ENCODE measurements around the gene KRR1.

KRR1 gene

GRCh38 chr12:75511116-75512048 lies at the start of gene KRR1:
TSS of gene KRR1 (minus strand) at chr12:75511609. CDS start at chr12:75511597, 12 bp downstream.
- peak; percentile 82 to 83 for DNase-seq (ENCODE audit: low read depth in 2 of 2)

- DNase-seq (ENCODE audit: low read depth in 2 of 2), result no peak
Observed at GRCh38 chr12:75560167-75560566, 48.8 kb upstream of the KRR1 start.

GRCh38 chr12:75558287-75558686 lies 46.9 kb upstream of the KRR1 start:
- DNase-seq (ENCODE audit: low read depth in 2 of 2), result no peak

- no peak for DNase-seq (ENCODE audit: low read depth in 2 of 2)
Observed at GRCh38 chr12:75556311-75556899, 45.0 kb upstream of the KRR1 start.

GRCh38 chr12:75554556-75554880 lies 43.1 kb upstream of the KRR1 start:
- DNase-seq (ENCODE audit: low read depth in 2 of 2), result no peak

GRCh38 chr12:75553836-75554555 lies 42.6 kb upstream of the KRR1 start:
- DNase-seq (ENCODE audit: low read depth in 2 of 2), result no peak

GRCh38 chr12:75553398-75553797 lies 42.0 kb upstream of the KRR1 start:
- DNase-seq (ENCODE audit: low read depth in 2 of 2), result no peak

- no peak for DNase-seq (ENCODE audit: low read depth in 2 of 2)
Observed at GRCh38 chr12:75551477-75551876, 40.1 kb upstream of the KRR1 start.

GRCh38 chr12:75550401-75551240 lies 39.2 kb upstream of the KRR1 start:
- DNase-seq (ENCODE audit: low read depth in 2 of 2), result no peak

GRCh38 chr12:75549989-75550388 lies 38.6 kb upstream of the KRR1 start:
- no peak for DNase-seq (ENCODE audit: low read depth in 2 of 2)

GRCh38 chr12:75548879-75549278 lies 37.5 kb upstream of the KRR1 start:
- DNase-seq (ENCODE audit: low read depth in 2 of 2), result no peak

GRCh38 chr12:75545636-75546035 lies 34.2 kb upstream of the KRR1 start:
- DNase-seq (ENCODE audit: low read depth in 2 of 2), result no peak

- no peak for DNase-seq (ENCODE audit: low read depth in 2 of 2)
Observed at GRCh38 chr12:75543529-75543928, 32.1 kb upstream of the KRR1 start.

- no peak for DNase-seq (ENCODE audit: low read depth in 2 of 2)
Observed at GRCh38 chr12:75542942-75543341, 31.5 kb upstream of the KRR1 start.

GRCh38 chr12:75539889-75540288 lies 28.5 kb upstream of the KRR1 start:
- DNase-seq (ENCODE audit: low read depth in 2 of 2), result no peak

GRCh38 chr12:75533239-75533638 lies 21.8 kb upstream of the KRR1 start:
- no peak for DNase-seq (ENCODE audit: low read depth in 2 of 2)

GRCh38 chr12:75529826-75530225 lies 18.4 kb upstream of the KRR1 start:
- DNase-seq (ENCODE audit: low read depth in 2 of 2), result no peak

- no peak for DNase-seq (ENCODE audit: low read depth in 2 of 2)
Observed at GRCh38 chr12:75529316-75529715, 17.9 kb upstream of the KRR1 start.

- DNase-seq (ENCODE audit: low read depth in 2 of 2), result no peak
Observed at GRCh38 chr12:75528692-75529091, 17.3 kb upstream of the KRR1 start.

GRCh38 chr12:75528272-75528671 lies 16.9 kb upstream of the KRR1 start:
- no peak for DNase-seq (ENCODE audit: low read depth in 2 of 2)

- DNase-seq (ENCODE audit: low read depth in 2 of 2), result no peak
Observed at GRCh38 chr12:75526655-75527511, 15.5 kb upstream of the KRR1 start.
